Sigmoid colon (tissue), 4 donors: ENCODE results near the gene DRC3.
"Not testable (repeated sequence)": the region's sequence is repeated elsewhere in the genome, so short reads cannot be mapped to it uniquely, and the experiment has no call there.

Experiments
- CTCF ChIP-seq, 4 experiments: fragments of 450-650 bp in 3 of 4; fragments of 200-600 bp in 1 of 4; IDR thresholded peaks; one replicate each; pipeline ENCODE4 v1.5.1; 2016 to 2019; ENCODE audit warnings: antibody characterized with exemption in 4 of 4, mild to moderate bottlenecking in 3 of 4, moderate library complexity in 2 of 4
- EP300 ChIP-seq, 4 donors: sonication (generic); formaldehyde crosslinking; IDR thresholded peaks; one replicate each; pipeline ENCODE4 v1.6.1; 2017; ENCODE audit warnings: antibody characterized with exemption in 4 of 4
- POLR2A ChIP-seq, 2 donors: fragments of 450-650 bp; IDR thresholded peaks; one replicate each; pipeline ENCODE4 v1.6.1; 2016; ENCODE audit warnings: antibody characterized with exemption in 2 of 2, mild to moderate bottlenecking in 2 of 2, moderate library complexity in 2 of 2
- POLR2AphosphoS5 ChIP-seq, 4 donors: sonication (generic); formaldehyde crosslinking; IDR thresholded peaks; one replicate each; pipeline ENCODE4 v1.6.1; 2017; ENCODE audit warnings: antibody characterized with exemption in 4 of 4

GRCh38 chr17:17955790-17956341 lies 16.8 kb upstream of the DRC3 start:
- not testable (repeated sequence) for TF ChIP-seq CTCF, EP300, POLR2A, POLR2AphosphoS5 (IDR thresholded peaks at IDR 0.05)
